Esophagus (tissue), 2 donors: Measurements from ENCODE around the gene GSX1. TPM values are rescaled to one million over a fixed set of nuclear protein-coding genes. Genes with fewer than 3 reads are reported as not detected.

Experiments
- H3K27ac ChIP-seq, 2 donors: one replicate each; pipeline ENCODE4 v1.5.1; 2013; ENCODE audit warnings: low read depth in 2 of 2, mild to moderate bottlenecking in 2 of 2, inconsistent platforms in 1 of 2, low read length in 1 of 2, moderate library complexity in 1 of 2
- H3K27me3 ChIP-seq, 2 donors: one replicate each; pipeline ENCODE4 v1.6.1; 2013; ENCODE audit warnings: low read length in 2 of 2, control low read depth in 1 of 2, mild to moderate bottlenecking in 1 of 2; ENCODE audit not compliant: insufficient read depth in 2 of 2, control insufficient read depth in 1 of 2
- H3K36me3 ChIP-seq, 2 donors: one replicate each; pipeline ENCODE4 v1.6.1; 2013; ENCODE audit warnings: low read length in 1 of 2; ENCODE audit not compliant: control insufficient read depth in 2 of 2, insufficient read depth in 2 of 2
- H3K4me1 ChIP-seq, 2 donors: one replicate each; pipeline ENCODE4 v1.6.1; 2013; ENCODE audit warnings: low read length in 1 of 2; ENCODE audit not compliant: control insufficient read depth in 2 of 2, insufficient read depth in 2 of 2
- H3K4me3 ChIP-seq, 2 donors: one replicate each; pipeline ENCODE4 v1.5.1; 2013; ENCODE audit warnings: low read length in 2 of 2, mild to moderate bottlenecking in 2 of 2, low read depth in 1 of 2, moderate library complexity in 1 of 2
- H3K9me3 ChIP-seq, 2 donors: one replicate each; pipeline ENCODE4 v1.6.1; 2013; ENCODE audit warnings: mild to moderate bottlenecking in 2 of 2, low read depth in 1 of 2, low read length in 1 of 2, moderate library complexity in 1 of 2; ENCODE audit not compliant: control insufficient read depth in 2 of 2, insufficient read depth in 1 of 2
- WGBS, 2 donors: extraction: QIAGEN DNeasy Blood & Tissue Kit; methylation state at CpG; one replicate each; pipeline ENCODE4 v1.1.7; 2013; 5-methylcytosine and 5-hydroxymethylcytosine counted together
- polyA plus RNA-seq, 2 donors: library from polyadenylated mRNA; stranded (reverse); fragments of 200-250 nt; gene quantifications; one replicate each; pipeline ENCODE4 v1.2.3, GENCODE V29; 2013
- donor health status: healthy with polysubstance abuse.
- donor health status: Bipolar disorder and iron deficiency.

GSX1 gene
- polyA plus RNA-seq, 2 donors: not detected

DNA sequence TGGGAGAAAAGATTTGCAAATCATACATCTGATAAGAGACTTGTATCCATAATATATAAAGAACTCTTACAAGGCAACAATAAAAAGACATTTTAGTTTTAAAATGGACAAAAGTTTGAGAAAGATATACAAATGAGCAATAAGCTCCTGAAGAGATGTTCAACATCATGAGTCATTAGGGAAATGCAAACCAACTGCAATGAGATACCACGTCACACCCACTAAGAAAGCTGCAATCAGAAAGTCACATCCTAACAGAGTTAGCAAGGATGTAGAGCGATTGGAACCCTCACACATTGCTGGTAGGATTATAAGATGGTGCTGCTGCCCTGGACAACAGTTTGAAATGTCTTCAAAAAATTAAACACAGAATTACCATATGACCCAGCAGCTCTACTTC is 50.3 kb downstream of the GSX1 start:
- no peak overlapping the region for H3K4me3 ChIP-seq

More for the DNA sequence above, 50.3 kb downstream of the GSX1 start:
- no peaks in the 10 kb centered on the region for H3K36me3 ChIP-seq
- no peaks in the 10 kb centered on the region for H3K4me1 ChIP-seq
- WGBS, 2 donors: 75 to 84% methylated on average over 2 of the region's 2 CpGs
- H3K27ac ChIP-seq: no peak overlapping the region
- no peaks in the 10 kb centered on the region for H3K27me3 ChIP-seq
- no peaks in the 10 kb centered on the region for H3K9me3 ChIP-seq

Other genes with a start within 250 kb of the GSX1 start
- gene LNX2, start 172.0 kb upstream of the GSX1 start, polyA plus RNA-seq: 1 to 10 TPM; 5.5 to 6.1 TPM
- 100 to 1,000 TPM; 126 to 133 TPM for gene POLR1D, start 170.6 kb upstream of the GSX1 start, polyA plus RNA-seq
- not detected for gene PDX1, start 127.5 kb downstream of the GSX1 start, polyA plus RNA-seq
- gene CDX2, start 176.8 kb downstream of the GSX1 start, polyA plus RNA-seq: under 1 TPM; 0.01 to 0.06 TPM
- gene URAD, start 196.2 kb downstream of the GSX1 start, polyA plus RNA-seq: not detected